T-cell (primary cell): Measurements from ENCODE around the gene JCAD. TPM values are rescaled to one million over a fixed set of nuclear protein-coding genes. Genes with fewer than 3 reads are reported as not detected.
"Not testable (repeated sequence)": the region's sequence is repeated elsewhere in the genome, so short reads cannot be mapped to it uniquely, and the experiment has no call there.

Experiments used
- ATAC-seq, 4 experiments: fragments of 200-7000 bp in 3 of 4; fragments of 150-1000 bp in 1 of 4; cut with Tn5 transposase; replicated peaks in 1 of 4; 1 replicate in 3 of 4; 2 replicates in 1 of 4; pipeline ENCODE4 v1.10.0; 2021; ENCODE audit warnings: moderate library complexity in 3 of 4, mild to moderate bottlenecking in 2 of 4, moderate number of reproducible peaks in 1 of 4
- CTCF ChIA-PET, 2 donors: fragments of 300-600 bp; sonication (Branson Sonifier 250); formaldehyde crosslinking; loops; one replicate each; lab custom pipeline; 2022; ENCODE audit warnings: antibody characterized with exemption in 2 of 2; lab: Charles Lee
- POLR2A ChIA-PET, 2 donors: fragments of 300-600 bp; sonication (Branson Sonifier 250); formaldehyde crosslinking; loops; one replicate each; lab custom pipeline; 2022; ENCODE audit warnings: antibody characterized with exemption in 2 of 2; lab: Charles Lee
- DNase-seq, 35 experiments: peaks; one replicate each; pipeline versions ENCODE4 v3.0.0 to v3.0.0-alpha.2; 2013 to 2023
- H3K27ac ChIP-seq: one replicate; pipeline ENCODE4 v1.5.1; 2013; ENCODE audit warnings: low read length
- H3K27me3 ChIP-seq, 2 experiments: replicated peaks in 1 of 2; 1 replicate in 1 of 2; 2 replicates in 1 of 2; pipeline versions ENCODE4 v1.6.1 to v1.7.0; 2013; ENCODE audit warnings: low read length in 1 of 2, mixed read lengths in 1 of 2; ENCODE audit not compliant: control insufficient read depth in 2 of 2, insufficient read depth in 2 of 2; ENCODE audit errors: extremely low read depth in 1 of 2
- H3K36me3 ChIP-seq, 2 donors: 1 replicate in 1 of 2; 2 replicates in 1 of 2; pipeline versions ENCODE4 v1.6.1 to v1.7.0; 2013; ENCODE audit warnings: low read length in 1 of 2; ENCODE audit not compliant: control insufficient read depth in 2 of 2, insufficient read depth in 1 of 2; ENCODE audit errors: extremely low read depth in 1 of 2
- H3K4me1 ChIP-seq, 2 experiments: 1 replicate in 1 of 2; 2 replicates in 1 of 2; pipeline versions ENCODE4 v1.6.1 to v1.7.0; 2013; ENCODE audit warnings: low read length in 2 of 2, mixed read lengths in 1 of 2; ENCODE audit not compliant: insufficient read depth in 2 of 2, control insufficient read depth in 1 of 2; ENCODE audit errors: extremely low read depth in 1 of 2
- H3K4me3 ChIP-seq, 2 donors: 1 replicate in 1 of 2; 2 replicates in 1 of 2; pipeline versions ENCODE4 v1.5.1 to v1.7.0; 2013; ENCODE audit warnings: mild to moderate bottlenecking in 2 of 2, low read length in 1 of 2, moderate library complexity in 1 of 2; ENCODE audit not compliant: control insufficient read depth in 1 of 2; ENCODE audit errors: extremely low read depth in 1 of 2
- H3K9me3 ChIP-seq: 2 replicates; pipeline ENCODE4 v1.7.0; 2013
- H3K27ac Mint-ChIP-seq, 2 donors: one replicate each; pipeline ENCODE4 v1.8.0; 2020 to 2021; ENCODE audit warnings: mild to moderate bottlenecking in 2 of 2, mixed read lengths in 2 of 2
- H3K27me3 Mint-ChIP-seq, 2 donors: one replicate each; pipeline ENCODE4 v1.8.0; 2021 to 2022; ENCODE audit warnings: mixed read lengths in 2 of 2
- H3K36me3 Mint-ChIP-seq: one replicate; pipeline ENCODE4 v1.8.0; 2021; ENCODE audit warnings: mixed read lengths
- H3K4me1 Mint-ChIP-seq, 3 donors: one replicate each; pipeline ENCODE4 v1.8.0; 2020 to 2022; ENCODE audit warnings: mixed read lengths in 3 of 3, mild to moderate bottlenecking in 1 of 3
- H3K4me3 Mint-ChIP-seq, 3 donors: one replicate each; pipeline ENCODE4 v1.8.0; 2020 to 2022; ENCODE audit warnings: mild to moderate bottlenecking in 3 of 3, mixed read lengths in 3 of 3, moderate library complexity in 3 of 3
- H3K9me3 Mint-ChIP-seq, 3 donors: one replicate each; pipeline ENCODE4 v1.8.0; 2020 to 2022; ENCODE audit warnings: mixed read lengths in 3 of 3
- WGBS: methylation state at CpG from one replicate; pipeline ENCODE4 v1.1.5; 2013; ENCODE audit warnings: missing lambda C conversion rate; ENCODE audit not compliant: insufficient coverage; 5-methylcytosine and 5-hydroxymethylcytosine counted together
- total RNA-seq, 35 experiments: library from RNA in 6 of 35; stranded (reverse) in 6 of 35; fragments of 120-200 nt in 1 of 35; gene quantifications; one replicate each; pipeline versions ENCODE4 v1.2.1 to v1.2.4 and lab custom pipeline; 2013 to 2026

The JCAD gene
- total RNA-seq, result under 1 TPM in 3 of 5 donors, not detected in 2; 0.06 to 0.32 (median 0.10) TPM
- total RNA-seq (2013), result 0.13 TPM
- 0 to 0.17 (median 0) reads per million in 29 experiments for total RNA-seq (lab: John Stamatoyannopoulos, UW)

GRCh38 chr10:30059209-30060107 lies at the start of gene JCAD:
JCAD (minus strand) TSS chr10:30059586; CDS start chr10:30047812, 11,774 bp downstream.
- peaks cover 0 to 53% of the 10 kb centered on the region in 2 experiments for H3K27me3 ChIP-seq
- DNase-seq (peak in 29 of 35 experiments; percentile 8 to 53 (median 32)), ATAC-seq (peak; percentile 69 to 88 (median 76))
- Mint-ChIP-seq H3K36me3 (peaks cover 6% of the 10 kb centered on the region), H3K4me3 (peak within 1 kb of the TSS; percentile 53 to 70 (median 69)), H3K4me1 (peaks cover 8 to 14% (median 14%) of the 10 kb centered on the region in 3 donors), H3K27ac (peak within 1 kb of the TSS in 1 of 2 donors; percentile 25), H3K9me3 (no peaks in the 10 kb centered on the region), H3K27me3 (peaks cover 73 to 77% of the 10 kb centered on the region in 2 donors)
- no peak within 1 kb of the TSS for H3K27ac ChIP-seq
- 6% methylated on average over 65 of the region's 66 CpGs for WGBS
- no peaks in the 10 kb centered on the region for H3K9me3 ChIP-seq
- POLR2A ChIA-PET, result no interaction called here
- no peaks in the 10 kb centered on the region for H3K36me3 ChIP-seq
- peak within 1 kb of the TSS; percentile 18 to 36 for H3K4me3 ChIP-seq
- H3K4me1 ChIP-seq, result peaks cover 0 to 13% of the 10 kb centered on the region in 2 experiments
- CTCF ChIA-PET, result no interaction called here

GRCh38 chr10:30106987-30107386 lies 47.6 kb upstream of the JCAD start:
- ATAC-seq, result no peak
- WGBS, result 98% methylated on average over 4 of the region's 5 CpGs
- Mint-ChIP-seq H3K4me3 (no peak overlapping the region), H3K27ac (no peak overlapping the region), H3K27me3 (peaks cover 21 to 47% of the 10 kb centered on the region in 2 donors), H3K9me3 (peaks cover 0 to 3% (median 0%) of the 10 kb centered on the region in 3 donors), H3K4me1 (no peaks in the 10 kb centered on the region), H3K36me3 (no peaks in the 10 kb centered on the region)
- Histone ChIP-seq H3K4me1 (no peaks in the 10 kb centered on the region), H3K9me3 (no peaks in the 10 kb centered on the region), H3K36me3 (no peaks in the 10 kb centered on the region), H3K4me3 (no peak overlapping the region), H3K27me3 (peaks cover 0 to 6% of the 10 kb centered on the region in 2 experiments), H3K27ac (no peak overlapping the region)
- CTCF ChIA-PET, result interaction anchor here in 1 of 2 donors (0.6 kb wide), 1 partner anchor 208 kb away, joined by 4 read pairs; no protein-coding TSS in a partner anchor
- POLR2A ChIA-PET, result interaction anchor here in 1 of 2 donors (0.6 kb wide), 1 partner anchor 10 kb away, joined by 3 read pairs; no protein-coding TSS in a partner anchor
- no peak for DNase-seq

- 76% methylated on average over 2 of the region's 7 CpGs for WGBS
- Mint-ChIP-seq H3K27ac (peak overlapping the region in 1 of 2 donors; percentile 9), H3K9me3 (no peaks in the 10 kb centered on the region), H3K27me3 (peaks cover 28 to 29% of the 10 kb centered on the region in 2 donors), H3K4me3 (no peak overlapping the region), H3K4me1 (no peaks in the 10 kb centered on the region), H3K36me3 (no peaks in the 10 kb centered on the region)
- CTCF ChIA-PET, result interaction anchor here in 1 of 2 donors (0.7 kb wide), 2 partner anchors 15 to 78 kb away, joined by 4 to 6 read pairs; no protein-coding TSS in a partner anchor
- ATAC-seq, result no peak
- H3K27ac ChIP-seq, result no peak overlapping the region
- DNase-seq, result no peak
- POLR2A ChIA-PET, result no interaction called here
- no peaks in the 10 kb centered on the region for H3K4me1 ChIP-seq
- H3K4me3 ChIP-seq, result no peak overlapping the region
- no peaks in the 10 kb centered on the region for H3K9me3 ChIP-seq
- H3K27me3 ChIP-seq, result peaks cover 0 to 9% of the 10 kb centered on the region in 2 experiments
- no peaks in the 10 kb centered on the region for H3K36me3 ChIP-seq
Measured at GRCh38 chr10:30103595-30104320, 44.4 kb upstream of the JCAD start.

- H3K4me3 ChIP-seq, H3K27ac ChIP-seq, H3K4me1 Mint-ChIP-seq, H3K9me3 Mint-ChIP-seq, CTCF ChIA-PET, H3K27me3 ChIP-seq, H3K36me3 Mint-ChIP-seq, H3K36me3 ChIP-seq, H3K27ac Mint-ChIP-seq, DNase-seq, H3K4me3 Mint-ChIP-seq, H3K9me3 ChIP-seq, H3K4me1 ChIP-seq, ATAC-seq, POLR2A ChIA-PET: not testable (repeated sequence)
- peaks cover 33 to 40% of the 10 kb centered on the region in 2 donors for H3K27me3 Mint-ChIP-seq
- 89% methylated on average over 7 of the region's 7 CpGs for WGBS
Measured at GRCh38 chr10:30099706-30100105, 40.3 kb upstream of the JCAD start.

- Mint-ChIP-seq H3K36me3 (no peaks in the 10 kb centered on the region), H3K4me1 (no peaks in the 10 kb centered on the region), H3K9me3 (no peaks in the 10 kb centered on the region), H3K27me3 (peaks cover 34 to 44% of the 10 kb centered on the region in 2 donors), H3K4me3 (no peak overlapping the region), H3K27ac (no peak overlapping the region)
- WGBS, result no CpG with 5 or more reads among the region's 1 CpG
- H3K27me3 ChIP-seq, result peaks cover 0 to 10% of the 10 kb centered on the region in 2 experiments
- CTCF ChIA-PET, result no interaction called here
- no peaks in the 10 kb centered on the region for H3K9me3 ChIP-seq
- ATAC-seq (no peak), DNase-seq (no peak)
- no peak overlapping the region for H3K27ac ChIP-seq
- no peaks in the 10 kb centered on the region for H3K4me1 ChIP-seq
- no peaks in the 10 kb centered on the region for H3K36me3 ChIP-seq
- H3K4me3 ChIP-seq, result no peak overlapping the region
- POLR2A ChIA-PET, result no interaction called here
Measured at GRCh38 chr10:30099101-30099500, 39.7 kb upstream of the JCAD start.

GRCh38 chr10:30098629-30099028 lies 39.2 kb upstream of the JCAD start:
- no peak overlapping the region for H3K4me3 ChIP-seq
- POLR2A ChIA-PET, result no interaction called here
- DNase-seq, result no peak
- ATAC-seq, result no peak
- H3K36me3 ChIP-seq, result no peaks in the 10 kb centered on the region
- Mint-ChIP-seq H3K9me3 (no peaks in the 10 kb centered on the region), H3K27me3 (peaks cover 29 to 39% of the 10 kb centered on the region in 2 donors), H3K36me3 (no peaks in the 10 kb centered on the region), H3K27ac (no peak overlapping the region), H3K4me3 (no peak overlapping the region), H3K4me1 (no peaks in the 10 kb centered on the region)
- peaks cover 0 to 10% of the 10 kb centered on the region in 2 experiments for H3K27me3 ChIP-seq
- no peaks in the 10 kb centered on the region for H3K9me3 ChIP-seq
- CTCF ChIA-PET, result interaction anchor here in 1 of 2 donors (0.7 kb wide), 1 partner anchor 148 kb away, joined by 3 read pairs; no protein-coding TSS in a partner anchor
- no peak overlapping the region for H3K27ac ChIP-seq
- no peaks in the 10 kb centered on the region for H3K4me1 ChIP-seq
- 56% methylated on average over 2 of the region's 3 CpGs for WGBS
